ENCODE data around the gene HYAL3. TPM values are rescaled to one million over a fixed set of nuclear protein-coding genes. Genes with fewer than 3 reads are reported as not detected.

The HYAL3 gene
- total RNA-seq, 6 experiments from 2014 or later, result 4.7 to 8.3 (median 5.8) TPM

DNA sequence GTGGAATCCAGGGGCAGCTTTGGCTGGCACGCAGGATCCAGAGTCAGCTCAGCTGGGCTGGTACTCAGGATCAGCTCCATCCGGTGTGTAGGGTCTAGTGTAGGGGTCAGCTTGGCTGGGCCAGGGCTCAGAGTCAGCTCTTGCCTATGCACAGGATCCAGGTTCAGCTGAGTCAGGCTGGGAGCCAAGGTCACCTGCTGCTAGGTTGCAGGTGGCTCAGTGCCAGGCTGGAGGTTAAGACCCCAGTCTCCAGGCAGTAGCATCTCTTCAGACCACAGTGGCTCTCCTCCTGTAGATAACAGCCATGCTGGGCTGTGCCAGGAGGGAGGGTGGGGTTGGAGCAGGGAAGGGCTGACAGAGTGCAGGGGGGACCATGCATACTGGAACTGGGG, 1.8 kb downstream of the HYAL3 start:
- Mint-ChIP-seq H3K4me1 (ENCODE audit: low read depth) (peaks cover 28% of the 10 kb centered on the region), H3K9me3 (no peaks in the 10 kb centered on the region), H3K36me3 (ENCODE audit: low read depth) (no peaks in the 10 kb centered on the region), H3K27me3 (ENCODE audit: insufficient read depth) (peaks cover 1% of the 10 kb centered on the region; the same call in 1 of the 2 replicates), H3K4me3 (no peak overlapping the region), H3K27ac (no peak overlapping the region)
- DNase-seq, result no peak
- TF ChIP-seq, protein P1, sequence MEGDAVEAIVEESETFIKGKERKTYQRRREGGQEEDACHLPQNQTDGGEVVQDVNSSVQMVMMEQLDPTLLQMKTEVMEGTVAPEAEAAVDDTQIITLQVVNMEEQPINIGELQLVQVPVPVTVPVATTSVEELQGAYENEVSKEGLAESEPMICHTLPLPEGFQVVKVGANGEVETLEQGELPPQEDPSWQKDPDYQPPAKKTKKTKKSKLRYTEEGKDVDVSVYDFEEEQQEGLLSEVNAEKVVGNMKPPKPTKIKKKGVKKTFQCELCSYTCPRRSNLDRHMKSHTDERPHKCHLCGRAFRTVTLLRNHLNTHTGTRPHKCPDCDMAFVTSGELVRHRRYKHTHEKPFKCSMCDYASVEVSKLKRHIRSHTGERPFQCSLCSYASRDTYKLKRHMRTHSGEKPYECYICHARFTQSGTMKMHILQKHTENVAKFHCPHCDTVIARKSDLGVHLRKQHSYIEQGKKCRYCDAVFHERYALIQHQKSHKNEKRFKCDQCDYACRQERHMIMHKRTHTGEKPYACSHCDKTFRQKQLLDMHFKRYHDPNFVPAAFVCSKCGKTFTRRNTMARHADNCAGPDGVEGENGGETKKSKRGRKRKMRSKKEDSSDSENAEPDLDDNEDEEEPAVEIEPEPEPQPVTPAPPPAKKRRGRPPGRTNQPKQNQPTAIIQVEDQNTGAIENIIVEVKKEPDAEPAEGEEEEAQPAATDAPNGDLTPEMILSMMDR (IDR thresholded peaks at IDR 0.05), result no peak

DNA sequence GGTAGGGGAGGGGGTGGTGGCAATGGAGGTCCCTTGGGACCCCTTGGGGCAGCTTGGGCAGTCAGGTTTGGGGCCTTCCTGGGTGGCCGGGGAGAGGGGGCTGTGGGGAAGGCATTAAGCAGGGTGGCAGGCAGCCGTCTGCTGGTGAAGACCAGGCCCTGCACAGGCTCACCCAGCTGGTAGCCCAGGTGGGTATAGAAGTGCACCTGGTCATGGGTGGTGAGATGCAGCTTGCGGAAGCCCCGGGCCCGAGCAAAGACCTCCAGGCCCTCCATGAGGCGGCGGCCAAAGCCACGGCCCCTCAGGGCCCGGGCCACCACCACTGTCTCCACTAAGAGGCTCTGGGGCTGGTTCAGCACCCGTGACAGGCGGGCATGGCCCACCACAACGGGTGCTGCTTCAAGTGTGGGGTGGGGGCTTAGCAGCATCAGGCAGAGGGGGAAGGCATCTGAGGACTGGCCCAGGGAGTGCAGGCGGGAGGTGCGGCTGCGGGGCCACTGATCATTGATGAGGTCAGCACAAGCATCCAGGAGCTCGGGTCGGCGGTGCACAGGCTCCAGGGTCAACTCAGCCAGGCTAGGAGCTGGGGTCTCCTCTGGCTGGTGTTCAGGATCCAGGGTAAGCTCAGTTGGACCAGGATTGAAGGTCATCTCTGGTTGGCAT, 2.4 kb downstream of the HYAL3 start:
- Mint-ChIP-seq H3K4me1 (ENCODE audit: low read depth) (peaks cover 30% of the 10 kb centered on the region), H3K4me3 (no peak overlapping the region), H3K27ac (no peak overlapping the region), H3K9me3 (no peaks in the 10 kb centered on the region), H3K36me3 (ENCODE audit: low read depth) (no peaks in the 10 kb centered on the region), H3K27me3 (ENCODE audit: insufficient read depth) (peaks cover 1% of the 10 kb centered on the region; the same call in 1 of the 2 replicates)
- DNase-seq, result no peak
- TF ChIP-seq, protein P1 (IDR thresholded peaks at IDR 0.05), result no peak

DNA sequence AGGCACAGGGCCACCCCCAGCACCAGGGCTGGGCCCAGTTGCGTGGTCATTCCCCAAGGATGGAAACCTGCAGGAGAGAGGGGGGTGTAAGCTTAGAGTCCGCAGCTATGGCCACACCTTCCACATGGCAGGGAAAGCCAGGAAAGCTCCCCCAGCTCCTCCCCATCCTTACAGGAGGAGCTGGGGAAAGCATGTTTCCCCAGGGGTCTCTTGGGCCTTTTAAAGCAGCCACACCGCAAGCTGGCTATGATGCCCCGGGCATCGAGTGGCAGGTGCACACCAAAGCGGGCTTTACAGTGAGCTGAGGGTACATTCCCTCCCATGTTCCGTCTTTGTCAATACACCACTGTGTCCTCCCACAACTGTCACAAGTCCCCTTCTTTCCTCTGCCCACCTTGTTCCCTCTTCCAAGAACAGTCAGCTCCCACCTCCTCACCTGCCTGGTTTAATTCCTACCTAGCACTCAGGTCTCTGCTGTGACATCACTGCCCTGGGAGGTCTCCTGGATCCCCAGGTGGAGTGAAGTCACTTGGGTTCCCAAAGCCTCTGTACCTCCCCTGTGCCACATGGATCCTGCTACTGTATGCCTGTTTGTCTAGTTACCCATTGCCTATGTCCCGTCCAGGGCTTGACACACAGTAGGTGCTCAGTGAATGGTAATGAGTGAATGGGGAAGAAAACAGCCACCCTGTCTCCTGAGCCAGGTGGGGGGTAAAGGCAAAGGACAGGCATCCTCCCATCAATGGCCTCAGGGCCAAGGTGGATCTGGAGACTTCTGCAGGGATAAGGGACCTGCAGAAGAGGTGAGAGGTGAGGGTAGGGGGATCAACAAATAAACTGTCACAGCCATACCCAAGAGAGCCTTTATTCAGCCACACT, 3.4 kb downstream of the HYAL3 start:
- TF ChIP-seq, protein P1 (IDR thresholded peaks at IDR 0.05), result no peak
- H3K27me3 Mint-ChIP-seq (ENCODE audit: insufficient read depth), result peaks cover 1% of the 10 kb centered on the region; the same call in 1 of the 2 replicates

DNA sequence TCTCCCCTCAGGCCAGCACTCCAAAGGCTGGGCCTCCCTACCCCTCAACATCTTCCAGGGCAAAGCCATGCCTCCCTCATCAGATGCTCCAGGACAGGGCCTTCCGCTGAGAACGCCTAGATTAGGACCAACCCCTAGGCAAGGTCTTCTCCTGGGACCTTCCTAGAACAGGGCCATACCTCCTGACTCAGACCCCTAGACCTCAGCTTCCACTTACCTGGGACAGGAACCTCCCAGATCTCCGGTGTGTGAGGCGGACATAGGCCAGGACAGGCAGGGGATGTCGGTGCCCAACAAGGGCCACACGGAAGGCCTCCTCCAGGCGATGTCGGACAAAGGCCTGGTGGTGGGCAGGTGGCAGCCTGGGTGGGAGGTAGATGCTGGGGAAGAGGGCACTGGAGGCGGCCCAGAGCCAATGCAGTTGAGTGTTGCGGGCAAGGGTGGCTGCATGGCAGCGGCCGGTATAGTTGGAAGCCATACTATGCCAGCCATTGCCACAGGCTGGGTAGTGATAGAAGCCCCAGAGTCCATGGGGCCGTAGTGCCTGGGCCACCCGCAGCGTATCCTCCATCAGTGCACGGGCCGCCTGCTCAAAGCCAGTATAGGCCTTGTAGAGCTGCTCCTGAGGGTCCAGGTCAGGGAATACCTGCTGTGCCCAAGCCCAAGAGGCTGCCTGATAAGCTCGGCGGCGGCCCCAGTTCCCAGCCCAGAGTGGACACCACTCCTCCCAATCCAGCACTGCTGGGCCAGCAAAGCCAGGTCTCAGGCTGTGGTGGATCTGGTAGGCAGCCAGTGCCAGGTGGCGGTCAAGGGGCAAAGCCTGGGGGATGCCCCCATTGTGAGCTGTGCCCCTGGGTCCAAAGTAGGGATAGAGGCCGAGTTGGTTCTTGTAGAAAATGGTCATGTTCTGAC, 4.5 kb downstream of the HYAL3 start:
- Mint-ChIP-seq H3K36me3 (ENCODE audit: low read depth) (peaks cover 5% of the 10 kb centered on the region), H3K4me1 (ENCODE audit: low read depth) (peaks cover 28% of the 10 kb centered on the region), H3K9me3 (no peaks in the 10 kb centered on the region), H3K4me3 (no peak overlapping the region), H3K27me3 (ENCODE audit: insufficient read depth) (peaks cover 1% of the 10 kb centered on the region; the same call in 1 of the 2 replicates), H3K27ac (no peak overlapping the region)
- no peak for DNase-seq
- TF ChIP-seq, protein P1 (IDR thresholded peaks at IDR 0.05), result no peak

More for the DNA sequence above, 3.4 kb downstream of the HYAL3 start:
- H3K9me3 Mint-ChIP-seq, result no peaks in the 10 kb centered on the region
- no peak for DNase-seq
- H3K36me3 Mint-ChIP-seq (ENCODE audit: low read depth), result peaks cover 5% of the 10 kb centered on the region
- no peak overlapping the region for H3K27ac Mint-ChIP-seq
- H3K4me1 Mint-ChIP-seq (ENCODE audit: low read depth), result peaks cover 37% of the 10 kb centered on the region
- H3K4me3 Mint-ChIP-seq, result no peak overlapping the region

DNA sequence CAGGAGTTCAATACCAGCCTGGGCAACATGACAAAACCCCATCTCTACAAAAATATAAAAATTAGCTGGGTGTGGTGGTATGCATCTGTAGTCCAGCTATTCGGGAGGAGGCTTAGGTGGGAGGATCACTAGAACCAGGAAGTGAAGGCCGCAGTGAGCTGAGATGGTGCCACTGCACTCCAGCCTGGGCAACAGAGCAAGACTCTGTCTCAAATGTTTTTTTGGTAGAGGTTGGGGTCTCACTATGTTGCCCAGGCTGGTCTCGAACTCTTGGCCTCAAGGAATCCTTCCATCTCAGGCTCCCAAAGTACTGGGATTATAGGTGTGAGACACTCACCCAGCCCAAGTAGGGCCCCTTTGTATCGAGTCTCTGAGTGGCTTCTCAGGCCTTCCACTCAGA, 5.1 kb downstream of the HYAL3 start:
- Mint-ChIP-seq H3K36me3 (ENCODE audit: low read depth) (peaks cover 5% of the 10 kb centered on the region), H3K27me3 (ENCODE audit: insufficient read depth) (peaks cover 1% of the 10 kb centered on the region; the same call in 1 of the 2 replicates), H3K9me3 (no peaks in the 10 kb centered on the region), H3K27ac (no peak overlapping the region), H3K4me1 (ENCODE audit: low read depth) (peaks cover 26% of the 10 kb centered on the region), H3K4me3 (no peak overlapping the region)
- TF ChIP-seq, protein P1 (IDR thresholded peaks at IDR 0.05), result no peak
- no peak for DNase-seq

Measured in HFFc6 (cell line).